H1 (cell line): Measurements from ENCODE around the gene MYO1D. TPM values are rescaled to one million over a fixed set of nuclear protein-coding genes. Genes with fewer than 3 reads are reported as not detected.

Experiments used
- EGR1 ChIP-seq: IDR thresholded peaks from 2 replicates; pipeline ENCODE4 v1.6.1; 2011; ENCODE audit warnings: low read depth, low read length, borderline replicate concordance
- GABPA ChIP-seq: IDR thresholded peaks from 2 replicates; pipeline ENCODE4 v1.6.1; 2011; ENCODE audit warnings: mild to moderate bottlenecking, low read length, moderate library complexity, borderline replicate concordance; ENCODE audit not compliant: insufficient read depth
- RFX5 ChIP-seq: IDR thresholded peaks from 2 replicates; pipeline ENCODE4 v1.6.1; 2011; ENCODE audit warnings: low read depth, low read length, improper control_type of control experiment, borderline replicate concordance
- TAF1 ChIP-seq: IDR thresholded peaks from 2 replicates; pipeline ENCODE4 v1.6.1; 2011; ENCODE audit warnings: mild to moderate bottlenecking, low read depth, low read length
- TAF7 ChIP-seq: optimal IDR thresholded peaks from 2 replicates; pipeline ENCODE3; 2011; ENCODE audit warnings: low read depth, mild to moderate bottlenecking, inconsistent platforms, low read length, moderate library complexity, borderline replicate concordance
- polyA plus RNA-seq, 7 experiments: library from polyadenylated mRNA; depleted of rRNA in 3 of 7; stranded (reverse) in 5 of 7; unstranded in 2 of 7; fragments of >200 nt in 5 of 7; fragments of 200-250 nt in 2 of 7; gene quantifications; 1 replicate in 5 of 7; 2 replicates in 1 of 7; 4 replicates in 1 of 7; pipeline versions ENCODE4 v1.2.1 to v1.2.3, GENCODE V29; 2011 to 2013; ENCODE audit warnings: missing spikeins in 2 of 7, mixed read lengths in 2 of 7
- total RNA-seq: library from RNA; stranded (reverse); fragmentation: NEBNext Ultra II Directional; extraction: Animal tissue kit (Norgen Biotek cat#: 25700); gene quantifications from 2 replicates; pipeline ENCODE4 v1.2.1, GENCODE V29; 2021

The MYO1D gene
- total and polyA plus RNA-seq, 2 of the 8 experiments (the other 6 are each of a cell fraction or from before 2014, with no cell fraction given): 6.5 to 25.4 TPM

- TF ChIP-seq GABPA: no peak
- TF ChIP-seq EGR1: no peak
- TF ChIP-seq TAF7: no peak
- no peak for TF ChIP-seq TAF1
- no peak for TF ChIP-seq RFX5
Measured at GRCh38 chr17:32481193-32481592, 395.7 kb downstream of the MYO1D start (continued).
